ENCODE data around the gene GPRC5B.
A peak's percentile ranks its signal among the peaks of the same experiment; 100 is the strongest.

The GPRC5B gene

GRCh38 chr16:19853742-19854542, 30.7 kb downstream of the GPRC5B start:
- TF ChIP-seq POLR2A (IDR thresholded peaks at IDR 0.05; ENCODE audit: low read depth, low read length), result no peak
- DNase-seq (ENCODE audit: insufficient read length, low spot score), result no peak
- no peak for FAIRE-seq

- no peak for FAIRE-seq
- no peak for DNase-seq (ENCODE audit: insufficient read length, low spot score)
- TF ChIP-seq POLR2A (IDR thresholded peaks at IDR 0.05; ENCODE audit: low read depth, low read length), result no peak
Measured at GRCh38 chr16:19853132-19853741, 31.4 kb downstream of the GPRC5B start.

DNA sequence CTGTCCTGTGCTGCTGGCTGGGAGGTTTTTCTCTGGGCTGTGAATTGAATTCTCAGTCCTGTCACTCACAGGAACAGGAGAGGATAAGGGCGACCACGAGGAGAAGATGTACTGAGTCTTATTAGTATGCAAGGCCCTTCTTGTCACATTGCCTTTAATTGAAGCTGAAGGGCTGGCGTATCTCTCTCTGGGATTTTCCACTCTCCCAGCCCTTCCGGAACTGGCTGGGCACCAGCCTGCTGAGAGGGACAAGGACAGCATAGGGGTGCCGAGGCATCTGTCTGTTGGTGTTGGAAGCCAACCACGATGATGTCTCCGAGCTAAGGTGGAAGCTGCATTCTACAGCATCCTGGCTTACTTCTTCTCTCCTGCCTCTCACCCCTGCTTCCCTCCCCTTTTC, 33.2 kb downstream of the GPRC5B start:
- DNase-seq (ENCODE audit: insufficient read length, low spot score) (no peak), FAIRE-seq (no peak)
- TF ChIP-seq POLR2A (IDR thresholded peaks at IDR 0.05; ENCODE audit: low read depth, low read length), result no peak

DNA sequence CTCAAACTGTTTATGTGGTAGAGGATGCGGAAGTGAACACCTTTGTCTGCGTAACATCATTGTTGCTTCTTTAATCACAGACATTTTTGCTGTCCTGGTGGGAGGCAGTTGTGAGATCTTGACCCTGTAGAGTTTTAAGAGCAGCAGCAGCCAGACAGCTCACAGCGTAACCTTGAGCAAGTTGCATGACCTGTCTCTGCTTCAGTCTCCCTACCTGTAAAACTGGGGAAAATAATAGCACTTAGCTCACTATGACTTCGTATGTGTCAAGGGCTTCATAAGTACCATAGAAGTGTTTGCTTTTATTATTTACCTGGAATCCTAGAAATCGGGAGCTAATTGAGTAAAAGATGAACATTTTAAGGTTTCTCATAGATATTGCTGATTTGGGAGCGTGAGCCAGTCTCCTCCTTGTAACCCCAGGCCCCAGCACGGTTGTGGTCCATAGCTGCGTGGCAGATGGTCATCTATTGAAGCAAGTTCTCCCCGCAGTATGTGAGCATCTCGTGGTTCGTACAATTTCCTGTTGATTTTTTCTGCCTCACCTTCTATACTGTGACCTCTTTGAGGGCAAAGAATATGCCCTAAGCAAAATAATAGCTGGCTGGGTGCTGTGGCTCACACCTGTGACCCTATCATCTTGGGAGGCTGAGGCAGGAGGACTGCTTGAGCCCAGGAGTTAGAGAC, 34.4 kb downstream of the GPRC5B start:
- no peak for TF ChIP-seq POLR2A (IDR thresholded peaks at IDR 0.05; ENCODE audit: low read depth, low read length)
- DNase-seq (ENCODE audit: insufficient read length, low spot score) (no peak), FAIRE-seq (no peak)

GRCh38 chr16:19848756-19849155, 35.9 kb downstream of the GPRC5B start:
- no peak for TF ChIP-seq POLR2A (IDR thresholded peaks at IDR 0.05; ENCODE audit: low read depth, low read length)
- no peak for DNase-seq (ENCODE audit: insufficient read length, low spot score)
- no peak for FAIRE-seq

GRCh38 chr16:19846436-19846835, 38.2 kb downstream of the GPRC5B start:
- no peak for TF ChIP-seq POLR2A (IDR thresholded peaks at IDR 0.05; ENCODE audit: low read depth, low read length)
- no peak for FAIRE-seq
- DNase-seq (ENCODE audit: insufficient read length, low spot score), result no peak

DNA sequence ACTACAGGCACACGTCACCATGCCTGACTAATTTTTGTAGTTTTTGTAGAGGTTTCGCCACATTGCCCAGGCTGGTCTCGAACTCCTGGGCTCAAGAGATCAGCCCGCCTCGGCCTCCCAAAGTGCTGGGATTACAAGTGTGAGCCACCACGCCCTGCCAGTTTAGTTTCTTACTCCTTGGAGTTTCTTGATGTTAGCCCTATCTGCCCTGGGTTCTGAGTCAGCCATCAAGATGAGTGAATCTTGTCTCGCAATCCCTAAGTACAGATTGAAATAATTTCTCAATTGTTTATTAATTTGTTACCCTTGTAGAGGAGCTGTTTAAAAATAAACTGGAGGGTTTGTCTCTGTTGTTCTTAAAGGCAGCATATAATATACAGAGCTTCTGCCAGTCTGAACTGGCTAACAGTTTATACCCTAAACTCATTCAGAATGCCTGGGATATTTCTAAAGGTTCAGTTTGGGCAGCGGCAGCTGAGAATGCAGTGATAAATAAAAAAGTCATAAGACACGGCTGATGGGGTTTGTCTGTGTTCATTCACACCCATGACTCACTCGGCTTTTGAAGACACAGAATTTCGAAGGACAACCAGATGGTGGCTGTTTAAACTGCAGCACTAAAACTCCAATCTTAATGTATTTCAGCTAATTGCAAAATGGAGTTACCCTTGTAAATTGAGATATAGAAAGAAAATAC, 39.6 kb downstream of the GPRC5B start:
- peak; percentile 95 for FAIRE-seq
- TF ChIP-seq POLR2A (IDR thresholded peaks at IDR 0.05; ENCODE audit: low read depth, low read length), result no peak
- DNase-seq (ENCODE audit: insufficient read length, low spot score), result peak; percentile 65

GRCh38 chr16:19843371-19843770, 41.3 kb downstream of the GPRC5B start:
- no peak for FAIRE-seq
- no peak for DNase-seq (ENCODE audit: insufficient read length, low spot score)
- TF ChIP-seq POLR2A (IDR thresholded peaks at IDR 0.05; ENCODE audit: low read depth, low read length), result no peak

DNA sequence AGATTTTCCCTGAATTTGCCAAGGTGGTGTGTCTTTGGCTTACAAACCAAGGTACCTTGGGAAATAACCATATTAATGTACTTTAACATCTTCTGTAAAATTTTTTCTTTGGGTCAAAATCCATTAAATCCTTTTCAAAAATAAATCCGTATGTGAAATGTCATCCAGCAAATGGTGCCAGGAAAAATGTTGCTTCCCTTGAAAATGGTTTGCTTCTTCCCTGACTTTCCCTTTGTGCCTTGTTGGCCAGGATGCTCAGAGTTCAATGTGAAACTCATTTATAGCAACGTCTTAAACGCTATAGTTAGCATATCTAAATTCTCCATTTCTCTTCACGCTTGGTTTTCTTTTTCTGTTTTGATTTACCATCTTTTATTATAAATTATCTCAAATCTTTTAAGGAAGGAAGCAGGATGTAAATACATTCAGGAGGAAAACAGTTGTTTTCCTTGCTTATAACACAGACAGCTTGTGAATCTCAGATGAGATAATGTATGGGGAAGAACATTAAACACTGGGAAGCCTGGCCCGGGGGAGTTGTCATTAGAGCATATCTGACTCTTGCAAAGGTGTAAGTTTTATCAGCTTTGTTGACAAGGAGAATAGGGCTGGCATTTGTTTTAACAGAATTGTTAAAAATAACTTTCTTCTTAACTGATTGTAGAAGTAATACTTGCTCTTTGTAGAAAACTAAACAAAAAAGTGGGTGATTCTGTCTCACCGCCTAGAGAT, 42.1 kb downstream of the GPRC5B start:
- no peak for TF ChIP-seq POLR2A (IDR thresholded peaks at IDR 0.05; ENCODE audit: low read depth, low read length)
- FAIRE-seq, result no peak
- no peak for DNase-seq (ENCODE audit: insufficient read length, low spot score)

GRCh38 chr16:19841184-19841583, 43.5 kb downstream of the GPRC5B start:
- DNase-seq (ENCODE audit: insufficient read length, low spot score) (no peak), FAIRE-seq (no peak)
- TF ChIP-seq POLR2A (IDR thresholded peaks at IDR 0.05; ENCODE audit: low read depth, low read length), result no peak

- DNase-seq (ENCODE audit: insufficient read length, low spot score) (no peak), FAIRE-seq (no peak)
- TF ChIP-seq POLR2A (IDR thresholded peaks at IDR 0.05; ENCODE audit: low read depth, low read length), result no peak
Measured at GRCh38 chr16:19840524-19841110, 44.0 kb downstream of the GPRC5B start.

- FAIRE-seq (no peak), DNase-seq (ENCODE audit: insufficient read length, low spot score) (no peak)
- no peak for TF ChIP-seq POLR2A (IDR thresholded peaks at IDR 0.05; ENCODE audit: low read depth, low read length)
Measured at GRCh38 chr16:19837984-19838707, 46.5 kb downstream of the GPRC5B start.

Measured in H54 (cell line).